PC-3 (cell line): Measurements from ENCODE around the gene RDX. TPM values are rescaled to one million over a fixed set of nuclear protein-coding genes. Genes with fewer than 3 reads are reported as not detected.
A peak's percentile ranks its signal among the peaks of the same experiment; 100 is the strongest.

Source experiments
- ATAC-seq: fragments of 200-7000 bp; cut with Tn5 transposase; 2 replicates; pipeline ENCODE4 v1.9.1; 2020; ENCODE audit warnings: mild to moderate bottlenecking, moderate library complexity
- BruUV-seq: library from RNA; stranded (reverse); fragments of 400-500 nt; replicated peaks from 2 replicates; lab custom pipeline; 2021; lab: Mats Ljungman, UMichigan
- CTCF ChIA-PET: fragments of 300-600 bp; sonication (Branson Sonifier 250); formaldehyde crosslinking; loops from one replicate; lab custom pipeline; 2022; ENCODE audit warnings: antibody characterized with exemption; lab: Charles Lee
- POLR2A ChIA-PET: fragments of 300-600 bp; sonication (Branson Sonifier 250); formaldehyde crosslinking; loops from one replicate; lab custom pipeline; 2022; ENCODE audit warnings: antibody characterized with exemption; ENCODE audit not compliant: unreplicated experiment; lab: Charles Lee
- DNase-seq: peaks from one replicate; pipeline ENCODE4 v3.0.0-alpha.2; 2015
- H2AFZ ChIP-seq: fragments of 300-600 bp; sonication (generic); 2 replicates; pipeline ENCODE4 v1.6.0; 2016; ENCODE audit warnings: antibody characterized with exemption, low read length
- H3F3A ChIP-seq: fragments of 300-600 bp; sonication (generic); one replicate; pipeline ENCODE4 v1.6.0; 2017; ENCODE audit warnings: antibody characterized with exemption, low read length, control low read depth, mild to moderate bottlenecking; ENCODE audit not compliant: unreplicated experiment
- H3K27ac ChIP-seq: fragments of 300-600 bp; sonication (generic); 2 replicates; pipeline ENCODE4 v1.5.1; 2016; ENCODE audit warnings: mild to moderate bottlenecking, low read length
- H3K27me3 ChIP-seq: fragments of 300-600 bp; sonication (generic); 2 replicates; pipeline ENCODE4 v1.6.1; 2016; ENCODE audit warnings: low read length, mixed read lengths
- H3K36me3 ChIP-seq: fragments of 300-600 bp; sonication (generic); 2 replicates; pipeline ENCODE4 v1.6.1; 2016; ENCODE audit warnings: low read depth, mixed run types, low read length, mixed read lengths
- H3K4me1 ChIP-seq: fragments of 300-600 bp; sonication (generic); 2 replicates; pipeline ENCODE4 v1.5.1; 2016; ENCODE audit warnings: low read length; ENCODE audit not compliant: insufficient read depth
- H3K4me2 ChIP-seq: fragments of 300-600 bp; sonication (generic); 2 replicates; pipeline ENCODE4 v1.6.0; 2016; ENCODE audit warnings: low read length
- H3K4me3 ChIP-seq: fragments of 300-600 bp; sonication (generic); 2 replicates; pipeline ENCODE4 v1.5.1; 2016; ENCODE audit warnings: mild to moderate bottlenecking, low read length, mixed read lengths
- H3K79me2 ChIP-seq: fragments of 300-600 bp; sonication (generic); 2 replicates; pipeline ENCODE4 v1.6.1; 2017; ENCODE audit warnings: low read length, mixed read lengths
- H3K9ac ChIP-seq: fragments of 300-600 bp; sonication (generic); 2 replicates; pipeline ENCODE4 v1.6.0; 2016; ENCODE audit warnings: mild to moderate bottlenecking, low read length
- H3K9me2 ChIP-seq: fragments of 300-600 bp; sonication (generic); replicated peaks from 2 replicates; pipeline ENCODE4 v1.6.1; 2016; ENCODE audit warnings: mixed run types, low read length, mixed read lengths
- H3K9me3 ChIP-seq: fragments of 300-600 bp; sonication (generic); 2 replicates; pipeline ENCODE4 v1.6.1; 2016; ENCODE audit warnings: low read length, mixed read lengths
- H4K20me1 ChIP-seq: fragments of 300-600 bp; sonication (generic); 2 replicates; pipeline ENCODE4 v1.6.1; 2016; ENCODE audit warnings: low read length, mixed read lengths
- CTCF ChIP-seq: fragments of 300-600 bp; sonication (generic); conservative IDR thresholded peaks from 2 replicates; pipeline ENCODE4 v1.5.1; 2017; ENCODE audit warnings: antibody characterized with exemption, low read depth, mild to moderate bottlenecking, low read length
- EZH2 ChIP-seq: fragments of 300-600 bp; sonication (generic); IDR thresholded peaks from one replicate; pipeline ENCODE4 v1.6.1; 2017; ENCODE audit warnings: antibody characterized with exemption, mild to moderate bottlenecking, low read length; ENCODE audit not compliant: unreplicated experiment
- EZH2phosphoT487 ChIP-seq: fragments of 300-600 bp; sonication (generic); IDR thresholded peaks from 2 replicates; pipeline ENCODE4 v1.6.1; 2018; ENCODE audit warnings: mild to moderate bottlenecking, antibody characterized with exemption, low read length, borderline replicate concordance
- intact Hi-C: fragments of 100-400 bp; cut with micrococcal nuclease; formaldehyde crosslinking; loops from 2 replicates; pipeline ENCODE4 v1.9.0; 2023
- total RNA-seq: library from RNA; depleted of rRNA; stranded (reverse); fragments of >200 nt; gene quantifications from 2 replicates; pipeline ENCODE4 v1.2.3, GENCODE V29; 2014

RDX gene
- total RNA-seq, 1 experiment from 2014 or later = 86.2 TPM

DNA sequence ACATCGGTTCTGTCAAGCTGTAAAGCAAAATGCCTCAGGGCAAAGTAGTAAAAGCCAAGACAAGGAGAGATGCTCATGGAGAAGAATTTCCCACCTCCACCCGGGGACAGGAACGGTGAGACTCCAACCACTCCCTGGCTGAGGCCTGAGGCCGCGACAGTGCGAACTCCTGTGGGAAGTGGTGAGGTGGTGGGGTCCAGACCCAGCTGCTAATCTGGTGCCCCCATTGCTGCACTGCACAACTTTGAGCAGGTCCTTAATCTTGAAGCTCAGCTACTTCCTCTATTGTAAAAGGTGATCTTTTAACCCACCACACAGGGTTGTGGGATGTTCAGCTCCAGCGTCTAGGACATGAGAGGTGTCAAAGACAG, 119.3 kb downstream of the RDX start:
- no peaks in the 10 kb centered on the region for H3K79me2 ChIP-seq
- no TSS peak for BruUV-seq
- no peaks in the 10 kb centered on the region for H3F3A ChIP-seq
- intact Hi-C loops = no loop called here
- H3K9me3 ChIP-seq = no peaks in the 10 kb centered on the region
- ATAC-seq = no peak
- TF ChIP-seq EZH2phosphoT487 = no peak
- no peak overlapping the region for H3K9ac ChIP-seq
- H3K36me3 ChIP-seq = no peaks in the 10 kb centered on the region
- ChIA-PET CTCF (no interaction called here), POLR2A (no interaction called here)
- H3K4me2 ChIP-seq = no peak overlapping the region
- H3K27ac ChIP-seq = no peak overlapping the region
- no peaks in the 10 kb centered on the region for H3K27me3 ChIP-seq
- H3K4me3 ChIP-seq = no peak overlapping the region
- no peaks in the 10 kb centered on the region for H4K20me1 ChIP-seq
- H3K4me1 ChIP-seq = no peaks in the 10 kb centered on the region
- no peak overlapping the region for H2AFZ ChIP-seq
- H3K9me2 ChIP-seq = no peaks in the 10 kb centered on the region
- DNase-seq = no peak

GRCh38 chr11:110176366-110177085, 119.9 kb downstream of the RDX start:
- CTCF ChIA-PET = no interaction called here
- Histone ChIP-seq H3K4me1 (no peaks in the 10 kb centered on the region), H3K79me2 (no peaks in the 10 kb centered on the region), H3K4me2 (no peak overlapping the region), H3K9me2 (no peaks in the 10 kb centered on the region), H3K27ac (no peak overlapping the region), H3K4me3 (no peak overlapping the region), H3K36me3 (no peaks in the 10 kb centered on the region), H3K9ac (no peak overlapping the region), H4K20me1 (no peaks in the 10 kb centered on the region), H3K9me3 (no peaks in the 10 kb centered on the region), H3K27me3 (no peaks in the 10 kb centered on the region), H3F3A (no peaks in the 10 kb centered on the region), H2AFZ (no peak overlapping the region)
- intact Hi-C loops = no loop called here
- BruUV-seq = no TSS peak
- ATAC-seq (peak; percentile 23), DNase-seq (peak; percentile 47)
- TF ChIP-seq CTCF (no peak), EZH2phosphoT487 (no peak), EZH2 (no peak)
- POLR2A ChIA-PET = no interaction called here

- H3F3A ChIP-seq = no peaks in the 10 kb centered on the region
- ATAC-seq (peak; percentile 14), DNase-seq (no peak)
- no peaks in the 10 kb centered on the region; the same call in 1 of the 2 replicates for H3K36me3 ChIP-seq
- no peak overlapping the region for H3K27ac ChIP-seq
- H4K20me1 ChIP-seq = no peaks in the 10 kb centered on the region
- H3K9me3 ChIP-seq = no peaks in the 10 kb centered on the region
- H3K9me2 ChIP-seq = no peaks in the 10 kb centered on the region
- H3K4me1 ChIP-seq = no peaks in the 10 kb centered on the region
- intact Hi-C loops = no loop called here
- H3K27me3 ChIP-seq = no peaks in the 10 kb centered on the region
- ChIA-PET CTCF (no interaction called here), POLR2A (no interaction called here)
- no peak overlapping the region for H2AFZ ChIP-seq
- BruUV-seq = TSS peak; percentile 6
- no peak overlapping the region for H3K9ac ChIP-seq
- no peaks in the 10 kb centered on the region for H3K79me2 ChIP-seq
- H3K4me3 ChIP-seq = no peak overlapping the region
- no peak for TF ChIP-seq EZH2
- TF ChIP-seq CTCF = no peak
- TF ChIP-seq EZH2phosphoT487 = no peak
- H3K4me2 ChIP-seq = no peak overlapping the region
Measured at GRCh38 chr11:110174645-110175310, 121.6 kb downstream of the RDX start.
